Stimulated activated CD4-positive, alpha-beta T cell treated with anti-CD3 and anti-CD28 coated beads, Interleukin-12 subunit alpha, Interleukin-12 subunit beta, amount 100 ng/mL, for 4 hours (primary cell): Measurements from ENCODE around the gene NHS.

Source experiments
- DNase-seq: peaks from one replicate; pipeline ENCODE4 v3.0.0-alpha.2; 2020

Gene NHS

GRCh38 chrX:17633546-17633945 is 258.5 kb downstream of the NHS start:
- DNase-seq: no peak

DNA sequence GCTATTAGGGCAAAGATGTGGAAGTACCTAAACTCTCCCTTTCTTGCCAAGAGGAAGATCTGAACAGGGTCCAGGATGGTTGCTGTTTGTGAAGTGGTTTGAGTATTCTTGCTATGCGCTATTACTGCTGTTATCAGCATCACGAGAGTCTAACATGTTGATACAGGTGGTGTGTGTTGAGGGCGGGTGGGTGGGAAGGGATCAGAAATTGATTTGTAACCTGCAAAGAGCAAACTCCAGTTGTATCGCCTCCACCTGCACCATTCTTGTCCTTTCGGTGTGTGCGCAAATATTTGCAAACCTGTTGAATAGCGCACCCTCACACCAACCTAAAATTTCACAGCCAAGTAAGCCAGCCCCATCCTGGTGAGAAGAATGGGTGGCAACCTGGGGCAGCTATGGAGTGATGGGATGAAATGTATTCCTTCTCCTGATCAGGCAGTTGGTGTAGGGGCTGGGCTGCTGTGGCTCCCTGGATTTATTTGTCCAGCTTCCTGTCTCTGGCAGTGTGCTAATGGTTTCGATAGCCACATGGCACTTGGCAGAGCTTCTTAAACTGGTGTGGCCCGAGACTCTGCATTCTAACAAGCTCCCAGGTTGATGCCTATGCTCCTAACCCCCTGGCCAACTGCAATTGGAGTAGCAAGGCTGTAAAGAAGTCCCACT is 259.7 kb downstream of the NHS start:
- no peak for DNase-seq

- no peak for DNase-seq
Observed at GRCh38 chrX:17635231-17635630, 260.2 kb downstream of the NHS start.

DNA sequence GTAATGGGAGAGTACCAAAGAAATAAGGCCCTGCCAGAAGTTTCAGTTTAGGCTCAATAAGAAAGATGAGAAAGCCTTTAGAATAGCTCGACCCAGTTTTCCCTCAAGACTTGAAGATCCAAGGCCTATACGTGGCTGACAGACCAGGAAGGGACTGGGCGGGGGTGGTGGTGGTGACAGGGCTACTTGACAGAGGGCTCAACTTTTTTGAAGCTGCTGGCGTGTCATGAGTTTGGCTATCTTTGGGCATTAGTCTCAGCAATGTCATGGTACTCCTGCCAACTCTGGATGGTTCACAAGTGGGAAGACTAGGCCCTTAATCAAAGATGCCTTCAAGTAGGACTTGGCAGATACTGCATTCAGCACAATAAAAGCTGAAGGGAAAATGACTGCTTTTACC is 262.2 kb downstream of the NHS start:
- DNase-seq: no peak

DNA sequence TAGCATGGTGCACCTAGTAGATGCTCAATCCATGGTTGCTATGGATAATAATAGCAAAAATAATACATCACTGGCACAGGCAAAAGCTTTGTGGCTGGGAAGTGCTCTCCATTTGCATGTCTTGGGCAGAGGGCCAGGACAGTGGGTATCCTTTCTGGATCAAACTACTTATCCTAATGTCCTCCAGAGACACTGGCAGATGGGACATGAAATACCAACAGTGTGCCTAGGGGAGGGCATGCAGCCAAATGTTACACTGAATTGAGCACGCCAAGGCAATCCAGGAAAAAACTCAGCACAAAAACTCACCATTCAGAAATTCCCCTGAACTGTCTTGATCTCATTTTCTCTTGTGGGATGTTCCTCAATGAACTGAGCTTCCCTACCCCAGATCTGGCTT is 263.7 kb downstream of the NHS start:
- DNase-seq: no peak

GRCh38 chrX:17642891-17643290 is 267.9 kb downstream of the NHS start:
- no peak for DNase-seq

DNA sequence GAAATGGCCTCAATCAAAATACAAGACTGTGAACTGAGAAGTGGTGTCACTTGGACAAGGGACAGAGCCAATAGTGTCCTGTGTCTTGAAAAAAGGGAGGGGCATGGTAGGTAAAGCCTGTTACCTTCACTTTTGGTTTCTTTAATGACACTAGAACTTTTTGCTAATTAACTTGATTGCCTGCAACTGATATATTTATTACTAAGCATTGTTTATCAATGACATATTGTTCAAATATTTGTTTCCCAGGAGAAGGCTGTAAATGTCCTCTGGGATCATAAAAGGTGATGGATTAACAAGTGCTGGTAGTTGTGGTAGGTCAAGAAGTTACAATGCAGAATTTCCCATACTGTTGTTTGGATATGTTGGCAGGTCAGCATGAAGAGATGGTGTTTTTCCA is 268.5 kb downstream of the NHS start:
- no peak for DNase-seq

DNA sequence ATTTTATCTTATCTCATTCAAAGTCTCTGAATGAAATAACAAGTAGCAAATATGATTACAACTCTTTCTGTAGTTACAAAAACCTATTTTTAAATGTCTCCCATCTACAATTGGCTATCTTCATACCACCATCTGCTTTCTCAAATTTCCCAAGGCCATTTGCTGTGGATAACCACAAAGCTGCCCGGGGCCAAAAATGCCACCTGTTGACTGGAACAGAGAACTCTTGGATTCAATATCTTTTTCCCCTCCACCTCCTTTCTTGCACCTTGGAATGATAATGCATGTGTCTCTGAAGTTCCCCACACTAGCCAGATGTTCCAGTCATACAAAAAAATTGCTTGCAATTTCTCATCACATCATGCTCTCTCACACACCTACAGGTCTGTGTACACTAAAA is 269.0 kb downstream of the NHS start:
- DNase-seq: no peak

- peak; percentile 41 for DNase-seq
Observed at GRCh38 chrX:17654116-17654515, 279.1 kb downstream of the NHS start.

GRCh38 chrX:17655211-17656034 is 280.4 kb downstream of the NHS start:
- DNase-seq: peak; percentile 2

DNA sequence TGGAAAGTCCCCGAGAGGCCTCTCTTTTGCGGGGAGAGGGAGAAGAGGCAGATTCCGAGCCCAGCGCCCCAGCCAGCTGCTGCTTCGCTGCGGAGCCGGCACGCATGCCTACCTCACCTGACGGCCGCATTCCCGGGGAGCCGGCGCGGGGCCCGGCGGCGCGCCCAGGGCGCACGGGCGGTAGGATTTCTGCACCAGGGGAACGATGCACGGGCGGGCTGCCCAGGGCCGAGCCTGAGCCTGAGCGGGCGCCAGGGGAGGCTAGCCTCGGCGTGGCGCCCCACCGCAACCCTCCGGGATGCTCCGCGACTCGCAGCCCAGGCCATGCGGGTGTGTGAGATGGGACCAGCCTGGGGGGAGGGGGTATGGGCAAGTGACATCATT is 281.0 kb downstream of the NHS start:
- peak; percentile 1 for DNase-seq

GRCh38 chrX:17656556-17656955 is 281.6 kb downstream of the NHS start:
- no peak for DNase-seq

GRCh38 chrX:17662391-17662790 is 287.4 kb downstream of the NHS start:
- no peak for DNase-seq

- no peak for DNase-seq
Observed at GRCh38 chrX:17668929-17669328, 293.9 kb downstream of the NHS start.

- DNase-seq: no peak
Observed at GRCh38 chrX:17669458-17669857, 294.5 kb downstream of the NHS start.

GRCh38 chrX:17669891-17670290 is 294.9 kb downstream of the NHS start:
- DNase-seq: no peak

DNA sequence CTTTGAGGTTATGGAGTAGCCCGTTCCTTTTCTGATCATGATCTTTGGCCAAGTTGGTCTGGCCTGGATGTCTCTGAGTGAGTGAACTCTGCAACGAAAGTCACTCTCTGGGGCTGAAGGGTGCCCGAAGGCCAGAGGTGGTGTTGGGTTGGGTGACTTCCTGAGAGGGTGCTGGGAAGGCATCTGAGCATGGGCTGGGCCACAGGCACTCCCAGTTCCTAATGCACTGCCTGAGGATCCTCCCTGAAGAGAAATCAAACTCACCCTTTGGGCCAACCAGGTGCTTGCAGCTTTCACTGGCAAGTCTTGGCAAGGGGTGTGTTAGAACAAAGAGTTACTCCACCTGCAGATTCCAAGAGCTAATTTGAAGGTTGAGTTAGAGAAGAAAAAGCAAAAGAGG is 295.9 kb downstream of the NHS start:
- no peak for DNase-seq

GRCh38 chrX:17674601-17675000 is 299.6 kb downstream of the NHS start:
- no peak for DNase-seq

DNA sequence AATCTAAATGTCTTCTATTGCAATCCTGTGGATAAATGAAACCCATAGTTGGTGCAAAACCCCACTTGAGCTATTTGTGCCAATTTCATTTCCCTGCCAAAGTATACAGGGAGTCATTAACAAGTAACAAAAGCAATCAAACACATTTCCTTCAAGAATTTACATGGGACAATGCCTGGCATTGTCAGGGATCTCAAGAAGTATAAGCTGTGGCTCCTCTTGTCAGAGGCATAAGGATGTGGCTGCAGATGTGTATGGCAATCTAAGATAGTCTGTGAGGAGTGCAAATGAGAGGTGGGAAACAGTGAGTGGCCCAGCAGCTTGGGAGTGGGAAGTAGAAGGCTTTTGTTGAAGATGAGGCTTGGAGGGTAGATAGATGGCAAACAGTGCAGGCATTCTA is 304.3 kb downstream of the NHS start:
- DNase-seq: no peak

- DNase-seq: no peak
Observed at GRCh38 chrX:17679820-17680219, 304.8 kb downstream of the NHS start.

GRCh38 chrX:17680732-17681413 is 305.9 kb downstream of the NHS start:
- no peak for DNase-seq

DNA sequence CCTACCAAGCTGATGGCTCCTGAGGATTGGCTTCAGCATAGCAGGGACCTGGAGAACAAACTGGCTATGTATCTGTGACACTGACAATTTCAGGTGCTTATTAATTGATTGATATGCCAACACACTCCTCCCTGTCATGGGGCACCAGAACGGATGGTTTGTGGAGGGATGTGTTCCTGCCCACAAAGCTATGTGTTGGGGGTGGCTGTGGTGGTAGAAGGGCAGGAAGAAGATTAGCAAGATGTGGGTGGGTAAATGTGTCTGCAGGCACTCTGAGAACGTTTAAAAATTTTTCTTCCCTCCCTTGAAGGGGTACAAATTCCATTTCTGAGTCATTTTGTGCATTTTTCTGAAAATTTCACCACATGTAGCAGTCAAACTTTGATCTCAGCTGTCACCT is 307.3 kb downstream of the NHS start:
- DNase-seq: no peak

DNA sequence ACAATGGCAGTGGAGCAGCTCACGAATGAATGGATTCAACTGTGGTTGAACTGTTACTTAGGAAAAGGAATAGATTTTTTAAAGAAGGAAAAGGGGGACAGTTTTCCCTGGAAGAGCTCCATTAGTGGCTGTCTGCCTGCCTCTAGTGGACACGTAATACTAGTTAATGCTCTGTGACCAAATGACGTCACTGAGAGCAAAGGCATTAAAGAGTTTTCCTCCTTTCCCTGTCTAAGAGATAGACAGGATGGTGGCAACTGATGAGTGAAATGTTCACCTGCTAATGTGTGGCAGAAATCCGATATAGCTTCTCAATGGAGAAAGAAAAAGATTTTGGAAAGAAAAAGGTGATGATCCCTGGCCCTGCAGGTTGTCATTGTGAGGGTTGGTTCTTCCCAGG is 310.0 kb downstream of the NHS start:
- DNase-seq: no peak

DNA sequence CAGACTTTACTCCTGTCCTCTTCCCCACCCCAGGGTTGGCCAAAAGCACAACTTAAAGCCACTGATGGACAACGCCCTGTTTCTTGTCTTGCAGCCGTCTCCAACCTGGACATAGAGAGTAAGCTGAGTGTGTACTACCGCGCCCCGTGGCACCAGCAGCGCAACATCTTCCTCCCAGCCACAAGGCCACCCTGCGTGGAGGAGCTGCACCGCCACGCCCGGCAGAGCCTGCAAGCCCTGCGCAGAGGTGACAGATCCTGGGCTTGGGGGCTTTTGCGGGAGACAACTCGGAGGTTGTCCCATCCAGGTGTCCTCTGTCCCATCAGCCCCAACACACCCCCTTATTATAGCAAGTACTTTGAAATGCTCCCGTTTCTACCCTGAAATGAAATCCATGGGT is 312.6 kb downstream of the NHS start:
- DNase-seq: no peak
